ENCODE data around the gene SMTN. TPM values are rescaled to one million over a fixed set of nuclear protein-coding genes. Genes with fewer than 3 reads are reported as not detected.

SMTN gene
- total RNA-seq, 4 donors from 2014 or later: 42.3 to 54.6 (median 50.5) TPM

GRCh38 chr22:31089160-31090100 lies 8.3 kb downstream of the SMTN start:
- Histone ChIP-seq H3K27me3 (no peaks in the 10 kb centered on the region), H3K36me3 (peaks cover 67% of the 10 kb centered on the region), H3K27ac (peak overlapping the region; percentile 15), H3K4me3 (no peak overlapping the region), H3K9me3 (no peaks in the 10 kb centered on the region), H3K4me1 (peaks cover 29% of the 10 kb centered on the region)
- DNase-seq (ENCODE audit: low spot score in 2 of 2): no peak
- 100% methylated on average over 1 of the region's 9 CpGs for WGBS
- TF ChIP-seq CTCF (IDR thresholded peaks at IDR 0.05): peak; percentile 36 to 70
- TF ChIP-seq POLR2A (IDR thresholded peaks at IDR 0.05): no peak

DNA sequence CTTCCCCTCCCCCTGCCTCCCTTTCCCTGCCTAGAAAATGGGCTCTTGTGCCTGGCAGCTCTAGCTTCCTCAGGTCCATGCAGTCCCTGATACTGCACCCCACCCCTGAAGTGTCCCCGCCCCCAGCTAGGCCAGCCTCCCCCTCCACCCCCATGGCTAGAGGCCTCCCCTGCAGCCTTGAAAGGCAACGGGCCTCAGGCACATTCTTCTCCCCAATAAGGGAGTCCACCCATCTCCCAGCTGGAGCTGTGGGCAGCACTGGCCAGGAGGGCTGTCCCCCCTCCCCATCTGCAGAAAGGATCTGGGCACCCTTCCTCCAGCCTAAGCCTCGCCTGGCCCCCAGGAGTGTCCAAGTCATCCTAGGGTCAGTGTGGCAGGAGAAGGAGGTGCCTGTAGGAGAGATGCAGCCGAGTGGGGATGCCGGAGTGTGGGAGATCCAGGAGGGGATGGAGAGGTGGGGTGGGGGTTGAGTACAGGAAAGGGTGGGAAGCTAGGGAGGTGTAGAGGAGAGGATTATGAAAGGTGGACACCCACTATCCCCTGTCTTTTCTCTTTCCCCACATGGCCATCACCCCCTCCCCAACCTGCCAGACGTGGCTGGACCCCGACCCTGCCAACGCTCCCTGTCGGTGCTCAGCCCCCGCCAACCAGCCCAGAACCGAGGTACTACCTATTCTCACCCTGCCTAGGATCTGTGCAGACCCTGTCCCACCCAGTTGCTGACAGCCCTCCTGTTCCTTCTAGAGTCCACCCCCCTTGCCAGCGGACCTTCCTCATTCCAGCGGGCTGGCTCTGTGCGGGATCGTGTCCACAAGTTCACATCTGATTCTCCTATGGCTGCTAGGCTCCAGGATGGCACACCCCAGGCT lies 9.3 kb downstream of the SMTN start:
- no peaks in the 10 kb centered on the region for H3K27me3 ChIP-seq
- no peak overlapping the region for H3K4me3 ChIP-seq
- WGBS: 94% methylated on average over 14 of the region's 15 CpGs
- no peak overlapping the region for H3K27ac ChIP-seq
- H3K36me3 ChIP-seq: peaks cover 77% of the 10 kb centered on the region
- H3K9me3 ChIP-seq: no peaks in the 10 kb centered on the region
- peaks cover 21% of the 10 kb centered on the region for H3K4me1 ChIP-seq
- no peak for DNase-seq (ENCODE audit: low spot score in 2 of 2)
- TF ChIP-seq POLR2A (IDR thresholded peaks at IDR 0.05): no peak
- TF ChIP-seq CTCF (IDR thresholded peaks at IDR 0.05): no peak
- no peak for TF ChIP-seq POLR2AphosphoS5 (IDR thresholded peaks at IDR 0.05)
- TF ChIP-seq EP300 (IDR thresholded peaks at IDR 0.05): no peak

- peaks cover 86% of the 10 kb centered on the region for H3K36me3 ChIP-seq
- H3K4me3 ChIP-seq: no peak overlapping the region
- H3K27me3 ChIP-seq: no peaks in the 10 kb centered on the region
- peaks cover 12% of the 10 kb centered on the region for H3K4me1 ChIP-seq
- TF ChIP-seq EP300 (IDR thresholded peaks at IDR 0.05) (no peak), POLR2AphosphoS5 (IDR thresholded peaks at IDR 0.05) (no peak)
- WGBS: 86% methylated on average over 16 of the region's 29 CpGs
- DNase-seq (ENCODE audit: low spot score in 2 of 2): no peak
- no peak overlapping the region for H3K27ac ChIP-seq
- H3K9me3 ChIP-seq: no peaks in the 10 kb centered on the region
These were observed 10.2 kb downstream of the SMTN start for GRCh38 chr22:31091106-31091975.

DNA sequence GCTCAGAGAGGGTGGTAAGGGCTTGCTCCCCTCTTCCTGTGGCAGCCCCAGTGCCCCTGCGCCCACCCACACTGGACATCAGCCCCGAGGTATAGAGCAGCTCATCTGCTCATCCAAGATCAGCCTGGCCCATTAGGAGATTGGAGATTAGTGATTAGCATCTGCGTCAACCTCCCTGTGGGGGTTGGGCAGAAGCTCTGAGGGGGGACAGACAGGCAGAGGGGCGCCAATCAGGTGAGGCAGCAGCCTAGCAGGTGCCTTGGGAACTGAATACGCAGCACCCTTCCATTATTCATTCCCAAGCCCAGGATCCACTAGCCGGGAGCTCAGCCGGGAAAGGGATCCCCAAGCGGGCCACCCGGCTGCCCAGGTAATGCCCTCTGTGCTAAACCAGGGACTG lies 11.0 kb downstream of the SMTN start:
- no peak overlapping the region for H3K4me3 ChIP-seq
- no peaks in the 10 kb centered on the region for H3K27me3 ChIP-seq
- no peak for TF ChIP-seq POLR2A (IDR thresholded peaks at IDR 0.05)
- no peak for TF ChIP-seq POLR2AphosphoS5 (IDR thresholded peaks at IDR 0.05)
- no peak for TF ChIP-seq CTCF (IDR thresholded peaks at IDR 0.05)
- TF ChIP-seq EP300 (IDR thresholded peaks at IDR 0.05): no peak
- DNase-seq (ENCODE audit: low spot score in 2 of 2): no peak
- peaks cover 4% of the 10 kb centered on the region for H3K4me1 ChIP-seq
- H3K27ac ChIP-seq: no peak overlapping the region
- 92% methylated on average over 5 of the region's 9 CpGs for WGBS
- H3K9me3 ChIP-seq: no peaks in the 10 kb centered on the region
- peaks cover 94% of the 10 kb centered on the region for H3K36me3 ChIP-seq

DNA sequence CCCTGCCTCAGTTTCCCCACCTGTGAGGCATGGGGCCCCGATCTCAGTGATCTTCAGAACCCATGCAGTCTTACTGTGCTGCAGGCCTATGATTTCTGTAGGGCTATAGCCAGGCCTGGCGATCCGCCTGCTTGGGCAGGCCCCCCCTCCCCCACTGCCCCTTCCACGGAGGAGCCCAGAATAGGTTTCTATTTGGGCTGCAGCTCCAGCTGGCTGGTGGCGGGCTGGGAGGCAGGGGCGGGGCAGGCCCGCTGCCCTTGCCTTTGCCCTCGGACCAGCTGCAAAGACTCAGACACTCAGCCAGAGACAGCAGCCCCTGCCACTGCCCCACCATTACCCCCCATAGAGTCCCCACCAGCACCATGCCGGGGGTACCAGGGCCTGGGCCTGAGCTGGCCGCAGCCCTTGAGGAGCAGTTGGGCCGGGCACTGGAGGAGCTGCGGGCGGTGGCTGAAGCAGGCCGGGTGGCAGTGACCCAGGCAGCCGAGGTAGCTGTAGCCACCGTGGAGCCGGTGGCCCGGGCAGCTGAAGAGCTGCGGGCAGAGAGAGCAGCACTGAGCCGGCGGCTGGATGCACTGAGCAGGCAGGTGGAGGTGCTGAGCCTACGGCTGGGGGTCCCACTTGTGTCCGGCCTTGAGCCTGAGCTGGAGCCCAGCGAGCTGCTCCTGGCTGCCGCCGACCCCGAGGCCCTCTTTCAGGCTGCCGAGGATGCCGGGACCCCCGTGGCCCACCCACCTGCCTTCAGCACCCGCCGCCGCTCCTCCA lies 12.2 kb downstream of the SMTN start:
- no peaks in the 10 kb centered on the region for H3K27me3 ChIP-seq
- H3K4me3 ChIP-seq: no peak overlapping the region
- H3K36me3 ChIP-seq: peaks cover 93% of the 10 kb centered on the region
- peaks cover 3% of the 10 kb centered on the region for H3K4me1 ChIP-seq
- no peak overlapping the region for H3K27ac ChIP-seq
- peak in 1 of 2 donors; percentile 76 for DNase-seq (ENCODE audit: low spot score in 2 of 2)
- TF ChIP-seq POLR2AphosphoS5 (IDR thresholded peaks at IDR 0.05) (no peak), POLR2A (IDR thresholded peaks at IDR 0.05) (no peak), EP300 (IDR thresholded peaks at IDR 0.05) (no peak)
- WGBS: 92% methylated on average over 10 of the region's 33 CpGs
- H3K9me3 ChIP-seq: no peaks in the 10 kb centered on the region

Measured in suprapubic skin (tissue), 4 donors.